Measurements from ENCODE around the gene FBXO36. TPM values are rescaled to one million over a fixed set of nuclear protein-coding genes. Genes with fewer than 3 reads are reported as not detected.

Gene FBXO36
- total RNA-seq, 1 donor from 2014 or later = 1.9 TPM

- Histone ChIP-seq H2AFZ (ENCODE audit: low read depth, low read length) (no peak overlapping the region), H3K27me3 (ENCODE audit: insufficient read depth, low read length) (no peaks in the 10 kb centered on the region), H3K27ac (ENCODE audit: low read depth, low read length) (no peak overlapping the region), H3K4me3 (ENCODE audit: insufficient read depth, low read depth, low read length) (no peak overlapping the region), H3K36me3 (ENCODE audit: insufficient read depth, low read length) (peaks cover 8% of the 10 kb centered on the region), H4K20me1 (ENCODE audit: insufficient read depth, low read length) (peaks cover 80% of the 10 kb centered on the region), H3K4me2 (ENCODE audit: low read length) (no peak overlapping the region), H3K79me2 (ENCODE audit: insufficient read depth, low read length) (peaks cover 87% of the 10 kb centered on the region), H3K9ac (ENCODE audit: low read length) (no peak overlapping the region), H3K4me1 (ENCODE audit: insufficient read depth, low read length) (peaks cover 6% of the 10 kb centered on the region), H3K9me3 (ENCODE audit: insufficient read depth, low read depth, low read length) (no peaks in the 10 kb centered on the region)
- H3K36me3 Mint-ChIP-seq (ENCODE audit: low read depth, unreplicated experiment) = peaks cover 6% of the 10 kb centered on the region
- H3K27ac Mint-ChIP-seq (ENCODE audit: unreplicated experiment) = no peak overlapping the region
- FAIRE-seq = no peak
- no peaks in the 10 kb centered on the region for H3K27me3 Mint-ChIP-seq (ENCODE audit: low read depth, unreplicated experiment)
- TF ChIP-seq EZH2 (IDR thresholded peaks at IDR 0.05; ENCODE audit: insufficient read depth, low read length) (no peak), CTCF (IDR thresholded peaks at IDR 0.05; ENCODE audit: insufficient read depth, low read depth, low read length) (no peak)
- H3K4me3 Mint-ChIP-seq (ENCODE audit: unreplicated experiment) = peak overlapping the region; percentile 34
- H3K4me1 Mint-ChIP-seq (ENCODE audit: low read depth, unreplicated experiment) = peaks cover 22% of the 10 kb centered on the region
- no peaks in the 10 kb centered on the region for H3K9me3 Mint-ChIP-seq (ENCODE audit: unreplicated experiment)
- DNase-seq (ENCODE audit: low read depth) = no peak
These were observed 4.5 kb upstream of the FBXO36 start for GRCh38 chr2:229917793-229918192.

GRCh38 chr2:229920011-229920641 is 2.2 kb upstream of the FBXO36 start:
- Histone ChIP-seq H3K4me3 (ENCODE audit: insufficient read depth, low read depth, low read length) (peak overlapping the region; percentile 98), H3K9me3 (ENCODE audit: insufficient read depth, low read depth, low read length) (no peaks in the 10 kb centered on the region), H4K20me1 (ENCODE audit: insufficient read depth, low read length) (peaks cover 58% of the 10 kb centered on the region), H3K36me3 (ENCODE audit: insufficient read depth, low read length) (peaks cover 8% of the 10 kb centered on the region), H3K4me1 (ENCODE audit: insufficient read depth, low read length) (peaks cover 6% of the 10 kb centered on the region), H3K27ac (ENCODE audit: low read depth, low read length) (peak overlapping the region; percentile 89), H3K27me3 (ENCODE audit: insufficient read depth, low read length) (no peaks in the 10 kb centered on the region), H3K9ac (ENCODE audit: low read length) (peak overlapping the region; percentile 96), H3K4me2 (ENCODE audit: low read length) (peak overlapping the region; percentile 100), H2AFZ (ENCODE audit: low read depth, low read length) (no peak overlapping the region), H3K79me2 (ENCODE audit: insufficient read depth, low read length) (peaks cover 72% of the 10 kb centered on the region)
- peaks cover 6% of the 10 kb centered on the region for H3K36me3 Mint-ChIP-seq (ENCODE audit: low read depth, unreplicated experiment)
- H3K4me1 Mint-ChIP-seq (ENCODE audit: low read depth, unreplicated experiment) = peaks cover 15% of the 10 kb centered on the region
- peak overlapping the region; percentile 99 for H3K27ac Mint-ChIP-seq (ENCODE audit: unreplicated experiment)
- no peaks in the 10 kb centered on the region for H3K27me3 Mint-ChIP-seq (ENCODE audit: low read depth, unreplicated experiment)
- no peak for TF ChIP-seq EZH2 (IDR thresholded peaks at IDR 0.05; ENCODE audit: insufficient read depth, low read length)
- TF ChIP-seq CTCF (IDR thresholded peaks at IDR 0.05; ENCODE audit: insufficient read depth, low read depth, low read length) = no peak
- H3K9me3 Mint-ChIP-seq (ENCODE audit: unreplicated experiment) = no peaks in the 10 kb centered on the region
- DNase-seq (ENCODE audit: low read depth) = no peak
- no peak for FAIRE-seq
- H3K4me3 Mint-ChIP-seq (ENCODE audit: unreplicated experiment) = peak overlapping the region; percentile 91
